Activated CD4-positive, alpha-beta memory T cell treated with anti-CD3 and anti-CD28 coated beads, Interleukin-2, amount 10 ng/mL, durations not matched to agents 7 days and 5 days (primary cell): ENCODE data around the gene KLHL35. TPM values are rescaled to one million over a fixed set of nuclear protein-coding genes. Genes with fewer than 3 reads are reported as not detected.

ENCODE experiments used
- CTCF ChIA-PET: fragments of 350-600 bp; sonication (Branson Sonifier 250); formaldehyde crosslinking; loops from one replicate; lab custom pipeline; 2021; ENCODE audit warnings: antibody characterized with exemption, inconsistent platforms; lab: Charles Lee
- POLR2A ChIA-PET: fragments of 350-600 bp; sonication (Branson Sonifier 250); formaldehyde crosslinking; loops from one replicate; lab custom pipeline; 2021; ENCODE audit warnings: antibody characterized with exemption; lab: Charles Lee
- DNase-seq: peaks from one replicate; pipeline ENCODE4 v3.0.0-alpha.2; 2020
- H3K27ac Mint-ChIP-seq: one replicate; pipeline ENCODE4 v1.8.0; 2021; ENCODE audit warnings: mild to moderate bottlenecking, mixed read lengths
- H3K27me3 Mint-ChIP-seq: one replicate; pipeline ENCODE4 v1.8.0; 2021; ENCODE audit warnings: mixed read lengths
- H3K36me3 Mint-ChIP-seq: one replicate; pipeline ENCODE4 v1.8.0; 2021; ENCODE audit warnings: low read depth, mixed read lengths
- H3K4me1 Mint-ChIP-seq: one replicate; pipeline ENCODE4 v1.8.0; 2021; ENCODE audit warnings: mixed read lengths
- H3K4me3 Mint-ChIP-seq: one replicate; pipeline ENCODE4 v1.8.0; 2021; ENCODE audit warnings: mild to moderate bottlenecking, mixed read lengths
- H3K9me3 Mint-ChIP-seq: one replicate; pipeline ENCODE4 v1.8.0; 2021; ENCODE audit warnings: mixed read lengths
- total RNA-seq, 2 experiments: library from RNA; stranded (reverse); gene quantifications; one replicate each; pipeline ENCODE4 v1.2.3, GENCODE V29; 2021

The KLHL35 gene
- total RNA-seq, 2 experiments from 2014 or later, result 0.60 to 1.0 TPM

- CTCF ChIA-PET, result interaction anchor here (0.6 to 5.1 kb wide), 20 partner anchors 9 to 183 kb away, joined by 3 to 159 read pairs (median 5); partner anchors contain the start of genes GDPD5 and KLHL35
- H3K4me1 Mint-ChIP-seq, result peaks cover 5% of the 10 kb centered on the region
Observed at GRCh38 chr11:75445315-75445953, 12.4 kb upstream of the KLHL35 start.

GRCh38 chr11:75443043-75443442 is 10.0 kb upstream of the KLHL35 start:
- Mint-ChIP-seq H3K27me3 (no peaks in the 10 kb centered on the region), H3K36me3 (peaks cover 12% of the 10 kb centered on the region), H3K27ac (no peak overlapping the region), H3K4me1 (peaks cover 5% of the 10 kb centered on the region), H3K4me3 (no peak overlapping the region), H3K9me3 (no peaks in the 10 kb centered on the region)
- POLR2A ChIA-PET, result interaction anchor here (1.3 kb wide), 1 partner anchor 87 kb away, joined by 3 read pairs; no protein-coding TSS in a partner anchor
- DNase-seq, result no peak
- CTCF ChIA-PET, result interaction anchor here (0.7 to 5.1 kb wide), 2 partner anchors 90 to 132 kb away, joined by 3 to 159 read pairs; no protein-coding TSS in a partner anchor

More at GRCh38 chr11:75445315-75445953, 12.4 kb upstream of the KLHL35 start:
- no peak overlapping the region for H3K4me3 Mint-ChIP-seq
- POLR2A ChIA-PET, result interaction anchor here (1.4 to 2.4 kb wide), 3 partner anchors 10 to 87 kb away, joined by 5 to 11 read pairs (median 6); partner anchors contain the start of gene GDPD5
- peak; percentile 73 for DNase-seq
- H3K9me3 Mint-ChIP-seq, result no peaks in the 10 kb centered on the region
- H3K27ac Mint-ChIP-seq, result no peak overlapping the region
- peaks cover 4% of the 10 kb centered on the region for H3K36me3 Mint-ChIP-seq
- no peaks in the 10 kb centered on the region for H3K27me3 Mint-ChIP-seq

- no peak overlapping the region for H3K4me3 Mint-ChIP-seq
- ChIA-PET CTCF (interaction anchor here (5.1 kb wide), 1 partner anchor 91 kb away, joined by 159 read pairs; no protein-coding TSS in a partner anchor), POLR2A (interaction anchor here (1.3 kb wide), 1 partner anchor 88 kb away, joined by 3 read pairs; no protein-coding TSS in a partner anchor)
- no peak overlapping the region for H3K27ac Mint-ChIP-seq
- DNase-seq, result no peak
- H3K36me3 Mint-ChIP-seq, result peaks cover 12% of the 10 kb centered on the region
- no peaks in the 10 kb centered on the region for H3K27me3 Mint-ChIP-seq
- peaks cover 5% of the 10 kb centered on the region for H3K4me1 Mint-ChIP-seq
- no peaks in the 10 kb centered on the region for H3K9me3 Mint-ChIP-seq
Observed at GRCh38 chr11:75442161-75442885, 9.3 kb upstream of the KLHL35 start.

- Mint-ChIP-seq H3K36me3 (peaks cover 12% of the 10 kb centered on the region), H3K4me3 (no peak overlapping the region), H3K27ac (no peak overlapping the region), H3K4me1 (peaks cover 5% of the 10 kb centered on the region), H3K27me3 (no peaks in the 10 kb centered on the region), H3K9me3 (no peaks in the 10 kb centered on the region)
- ChIA-PET POLR2A (no interaction called here), CTCF (interaction anchor here (1.9 kb wide), 1 partner anchor 90 kb away, joined by 7 read pairs; no protein-coding TSS in a partner anchor)
- DNase-seq, result no peak
Observed at GRCh38 chr11:75441804-75442132, 8.8 kb upstream of the KLHL35 start.

GRCh38 chr11:75440960-75441803 is 8.2 kb upstream of the KLHL35 start:
- no peak overlapping the region for H3K4me3 Mint-ChIP-seq
- H3K36me3 Mint-ChIP-seq, result peaks cover 13% of the 10 kb centered on the region
- ChIA-PET POLR2A (interaction anchor here (1.5 kb wide), 1 partner anchor 11 kb away, joined by 4 read pairs; no protein-coding TSS in a partner anchor), CTCF (interaction anchor here (1.9 kb wide), 1 partner anchor 90 kb away, joined by 7 read pairs; no protein-coding TSS in a partner anchor)
- no peak overlapping the region for H3K27ac Mint-ChIP-seq
- H3K4me1 Mint-ChIP-seq, result peaks cover 5% of the 10 kb centered on the region
- no peak for DNase-seq
- no peaks in the 10 kb centered on the region for H3K9me3 Mint-ChIP-seq
- no peaks in the 10 kb centered on the region for H3K27me3 Mint-ChIP-seq

GRCh38 chr11:75439495-75440120 is 6.6 kb upstream of the KLHL35 start:
- CTCF ChIA-PET, result interaction anchor here (1.9 kb wide), 1 partner anchor 92 kb away, joined by 7 read pairs; no protein-coding TSS in a partner anchor
- Mint-ChIP-seq H3K9me3 (no peaks in the 10 kb centered on the region), H3K27me3 (no peaks in the 10 kb centered on the region), H3K27ac (no peak overlapping the region), H3K4me3 (no peak overlapping the region), H3K36me3 (peaks cover 16% of the 10 kb centered on the region), H3K4me1 (no peaks in the 10 kb centered on the region)
- DNase-seq, result no peak
- POLR2A ChIA-PET, result interaction anchor here (1.5 kb wide), 1 partner anchor 10 kb away, joined by 4 read pairs; no protein-coding TSS in a partner anchor

GRCh38 chr11:75439026-75439425 is 6.0 kb upstream of the KLHL35 start:
- no peak overlapping the region for H3K27ac Mint-ChIP-seq

GRCh38 chr11:75437966-75438659 is 5.1 kb upstream of the KLHL35 start:
- no peak overlapping the region for H3K27ac Mint-ChIP-seq
- H3K4me3 Mint-ChIP-seq, result no peak overlapping the region
- no peak for DNase-seq
- CTCF ChIA-PET, result interaction anchor here (0.9 kb wide), 1 partner anchor 95 kb away, joined by 3 read pairs; no protein-coding TSS in a partner anchor
- peaks cover 1% of the 10 kb centered on the region for H3K4me1 Mint-ChIP-seq
- peaks cover 17% of the 10 kb centered on the region for H3K36me3 Mint-ChIP-seq
- POLR2A ChIA-PET, result no interaction called here
- H3K27me3 Mint-ChIP-seq, result peaks cover 4% of the 10 kb centered on the region
- H3K9me3 Mint-ChIP-seq, result no peaks in the 10 kb centered on the region

More at GRCh38 chr11:75439026-75439425, 6.0 kb upstream of the KLHL35 start:
- no peaks in the 10 kb centered on the region for H3K27me3 Mint-ChIP-seq
- H3K4me1 Mint-ChIP-seq, result no peaks in the 10 kb centered on the region
- POLR2A ChIA-PET, result no interaction called here
- no peak overlapping the region for H3K4me3 Mint-ChIP-seq
- peaks cover 16% of the 10 kb centered on the region for H3K36me3 Mint-ChIP-seq
- DNase-seq, result no peak
- CTCF ChIA-PET, result interaction anchor here (0.9 kb wide), 1 partner anchor 94 kb away, joined by 3 read pairs; no protein-coding TSS in a partner anchor
- no peaks in the 10 kb centered on the region for H3K9me3 Mint-ChIP-seq

- H3K4me1 Mint-ChIP-seq, result peaks cover 4% of the 10 kb centered on the region
- peaks cover 17% of the 10 kb centered on the region for H3K27me3 Mint-ChIP-seq
- ChIA-PET CTCF (interaction anchor here (1.4 kb wide), 1 partner anchor 9 kb away, joined by 3 read pairs; no protein-coding TSS in a partner anchor), POLR2A (interaction anchor here (1.0 to 1.1 kb wide), 2 partner anchors 28 to 89 kb away, joined by 3 read pairs; partner anchors contain the start of gene GDPD5)
- no peak for DNase-seq
- no peak overlapping the region for H3K27ac Mint-ChIP-seq
- H3K9me3 Mint-ChIP-seq, result no peaks in the 10 kb centered on the region
- no peak overlapping the region for H3K4me3 Mint-ChIP-seq
- H3K36me3 Mint-ChIP-seq, result peaks cover 17% of the 10 kb centered on the region
Observed at GRCh38 chr11:75436806-75437205, 3.8 kb upstream of the KLHL35 start.

- Mint-ChIP-seq H3K9me3 (no peaks in the 10 kb centered on the region), H3K27ac (no peak overlapping the region), H3K4me1 (peaks cover 15% of the 10 kb centered on the region), H3K36me3 (peaks cover 19% of the 10 kb centered on the region), H3K4me3 (no peak overlapping the region), H3K27me3 (peaks cover 30% of the 10 kb centered on the region)
- ChIA-PET POLR2A (no interaction called here), CTCF (interaction anchor here (0.7 to 4.8 kb wide), 3 partner anchors 9 to 96 kb away, joined by 3 to 16 read pairs (median 5); no protein-coding TSS in a partner anchor)
- DNase-seq, result no peak
Observed at GRCh38 chr11:75435571-75435925, 2.5 kb upstream of the KLHL35 start.

GRCh38 chr11:75434886-75435570 is 2.0 kb upstream of the KLHL35 start:
- no peak overlapping the region for H3K4me3 Mint-ChIP-seq
- H3K27me3 Mint-ChIP-seq, result peaks cover 31% of the 10 kb centered on the region
- CTCF ChIA-PET, result interaction anchor here (1.1 to 4.8 kb wide), 3 partner anchors 10 to 97 kb away, joined by 3 to 16 read pairs (median 3); no protein-coding TSS in a partner anchor
- no peak overlapping the region for H3K27ac Mint-ChIP-seq
- H3K4me1 Mint-ChIP-seq, result peaks cover 17% of the 10 kb centered on the region
- POLR2A ChIA-PET, result interaction anchor here (1.1 kb wide), 1 partner anchor 35 kb away, joined by 3 read pairs; no protein-coding TSS in a partner anchor
- no peaks in the 10 kb centered on the region for H3K9me3 Mint-ChIP-seq
- peaks cover 20% of the 10 kb centered on the region for H3K36me3 Mint-ChIP-seq
- DNase-seq, result no peak
